GM18861 (cell line): ENCODE results near the gene GSTT4.
"Not testable (repeated sequence)": the region's sequence is repeated elsewhere in the genome, so short reads cannot be mapped to it uniquely, and the experiment has no call there.

Experiments used
- ATAC-seq: cut with Tn5 transposase; IDR thresholded peaks from one replicate; pipeline ENCODE4 v1.9.1; 2021; ENCODE audit not compliant: unreplicated experiment

Gene GSTT4

GRCh38 chr22:24005201-24005600, at the start of gene GSTT4:
Gene GSTT4, minus strand, starts transcription at chr22:24005453. Its CDS starts 97 bp downstream, at chr22:24005356.
- ATAC-seq, result no peak

GRCh38 chr22:24054356-24054755, 49.1 kb upstream of the GSTT4 start:
- ATAC-seq, result no peak

- no peak for ATAC-seq
Observed at GRCh38 chr22:24053481-24054226, 48.4 kb upstream of the GSTT4 start.

- no peak for ATAC-seq
Observed at GRCh38 chr22:24051568-24051967, 46.3 kb upstream of the GSTT4 start.

- ATAC-seq, result no peak
Observed at GRCh38 chr22:24051028-24051427, 45.8 kb upstream of the GSTT4 start.

- ATAC-seq, result no peak
Observed at GRCh38 chr22:24049978-24050377, 44.7 kb upstream of the GSTT4 start.

GRCh38 chr22:24049211-24049610, 44.0 kb upstream of the GSTT4 start:
- ATAC-seq, result no peak

GRCh38 chr22:24046024-24046423, 40.8 kb upstream of the GSTT4 start:
- no peak for ATAC-seq

- no peak for ATAC-seq
Observed at GRCh38 chr22:24043958-24044357, 38.7 kb upstream of the GSTT4 start.

- ATAC-seq, result not testable (repeated sequence)
Observed at GRCh38 chr22:24043465-24043864, 38.2 kb upstream of the GSTT4 start.

GRCh38 chr22:24040946-24041345, 35.7 kb upstream of the GSTT4 start:
- ATAC-seq, result no peak

GRCh38 chr22:24039046-24039445, 33.8 kb upstream of the GSTT4 start:
- ATAC-seq, result no peak

- ATAC-seq, result no peak
Observed at GRCh38 chr22:24037851-24038765, 32.9 kb upstream of the GSTT4 start.

- ATAC-seq, result no peak
Observed at GRCh38 chr22:24035296-24035695, 30.0 kb upstream of the GSTT4 start.

- ATAC-seq, result no peak
Observed at GRCh38 chr22:24033731-24034130, 28.5 kb upstream of the GSTT4 start.

- ATAC-seq, result no peak
Observed at GRCh38 chr22:24030186-24030702, 25.0 kb upstream of the GSTT4 start.

GRCh38 chr22:24029304-24029703, 24.1 kb upstream of the GSTT4 start:
- ATAC-seq, result no peak

GRCh38 chr22:24028533-24028932, 23.3 kb upstream of the GSTT4 start:
- no peak for ATAC-seq

GRCh38 chr22:24027991-24028390, 22.7 kb upstream of the GSTT4 start:
- no peak for ATAC-seq

- no peak for ATAC-seq
Observed at GRCh38 chr22:24027389-24027975, 22.2 kb upstream of the GSTT4 start.

GRCh38 chr22:24026733-24027132, 21.5 kb upstream of the GSTT4 start:
- ATAC-seq, result no peak
